Endothelial cell of umbilical vein (primary cell): ENCODE results near the gene PLOD1.
"Not testable (repeated sequence)": the region's sequence is repeated elsewhere in the genome, so short reads cannot be mapped to it uniquely, and the experiment has no call there.

ENCODE experiments used
- EZH2 ChIP-seq: IDR thresholded peaks from 2 replicates; pipeline ENCODE4 v1.6.1; 2012; ENCODE audit warnings: borderline replicate concordance, low read depth, mild to moderate bottlenecking, moderate library complexity, low read length, inconsistent platforms; ENCODE audit not compliant: severe bottlenecking
- FOS ChIP-seq: IDR thresholded peaks from 2 replicates; pipeline ENCODE4 v1.6.1; 2011; ENCODE audit warnings: mild to moderate bottlenecking, low read length, moderate library complexity, borderline replicate concordance; ENCODE audit not compliant: insufficient read depth
- GATA2 ChIP-seq: IDR thresholded peaks from 2 replicates; pipeline ENCODE4 v1.7.0; 2011; ENCODE audit warnings: low read depth, mild to moderate bottlenecking, moderate library complexity, mixed read lengths, low read length; ENCODE audit not compliant: insufficient read length, insufficient read depth
- JUN ChIP-seq: IDR thresholded peaks from 2 replicates; pipeline ENCODE4 v1.6.1; 2011; ENCODE audit warnings: borderline replicate concordance, low read depth; ENCODE audit not compliant: insufficient read length, insufficient read depth
- MAX ChIP-seq: IDR thresholded peaks from 2 replicates; pipeline ENCODE4 v1.6.1; 2011; ENCODE audit not compliant: insufficient read depth, insufficient read length
- MYC ChIP-seq: IDR thresholded peaks from one replicate; pipeline ENCODE4 v1.6.1; 2011; ENCODE audit warnings: mild to moderate bottlenecking, low read depth, low read length
- POLR2A ChIP-seq: IDR thresholded peaks from 2 replicates; pipeline ENCODE4 v1.6.1; 2012; ENCODE audit warnings: low read depth, mild to moderate bottlenecking, control low read depth, low read length
- POLR2AphosphoS5 ChIP-seq: IDR thresholded peaks from 2 replicates; pipeline ENCODE4 v1.6.1; 2012; ENCODE audit warnings: low read depth, mild to moderate bottlenecking, control low read depth, low read length, moderate library complexity; ENCODE audit not compliant: insufficient read depth
- TF ChIP-seq, protein P1 (sequence below), 2 donors: IDR thresholded peaks; 1 replicate in 1 of 2; 2 replicates in 1 of 2; pipeline ENCODE4 v1.5.1; 2011; ENCODE audit warnings: low read length in 2 of 2, mild to moderate bottlenecking in 2 of 2, moderate library complexity in 2 of 2, control low read depth in 1 of 2, inconsistent platforms in 1 of 2, low read depth in 1 of 2; ENCODE audit not compliant: insufficient read depth in 1 of 2; ENCODE audit errors: extremely low read depth in 1 of 2

DNA sequence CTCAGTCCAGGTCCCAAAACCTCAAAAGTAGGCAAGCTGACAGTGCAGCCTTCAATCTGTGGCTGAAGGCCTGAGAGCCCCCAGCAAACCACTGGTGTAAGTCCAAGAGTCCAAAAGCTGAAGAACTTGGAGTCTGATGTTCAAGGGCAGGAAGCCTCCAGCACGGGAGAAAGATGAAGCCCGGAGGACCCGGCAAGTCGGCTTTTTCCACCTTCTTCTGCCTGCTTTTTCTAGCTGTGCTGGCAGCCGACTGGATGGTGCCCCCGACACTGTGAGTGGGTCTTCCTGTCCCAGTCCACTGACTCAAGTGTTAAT, 23.6 kb upstream of the PLOD1 start:
- not testable (repeated sequence) for TF ChIP-seq POLR2AphosphoS5, FOS, MAX, EZH2, POLR2A, JUN, MYC, GATA2
- TF ChIP-seq, protein P1, sequence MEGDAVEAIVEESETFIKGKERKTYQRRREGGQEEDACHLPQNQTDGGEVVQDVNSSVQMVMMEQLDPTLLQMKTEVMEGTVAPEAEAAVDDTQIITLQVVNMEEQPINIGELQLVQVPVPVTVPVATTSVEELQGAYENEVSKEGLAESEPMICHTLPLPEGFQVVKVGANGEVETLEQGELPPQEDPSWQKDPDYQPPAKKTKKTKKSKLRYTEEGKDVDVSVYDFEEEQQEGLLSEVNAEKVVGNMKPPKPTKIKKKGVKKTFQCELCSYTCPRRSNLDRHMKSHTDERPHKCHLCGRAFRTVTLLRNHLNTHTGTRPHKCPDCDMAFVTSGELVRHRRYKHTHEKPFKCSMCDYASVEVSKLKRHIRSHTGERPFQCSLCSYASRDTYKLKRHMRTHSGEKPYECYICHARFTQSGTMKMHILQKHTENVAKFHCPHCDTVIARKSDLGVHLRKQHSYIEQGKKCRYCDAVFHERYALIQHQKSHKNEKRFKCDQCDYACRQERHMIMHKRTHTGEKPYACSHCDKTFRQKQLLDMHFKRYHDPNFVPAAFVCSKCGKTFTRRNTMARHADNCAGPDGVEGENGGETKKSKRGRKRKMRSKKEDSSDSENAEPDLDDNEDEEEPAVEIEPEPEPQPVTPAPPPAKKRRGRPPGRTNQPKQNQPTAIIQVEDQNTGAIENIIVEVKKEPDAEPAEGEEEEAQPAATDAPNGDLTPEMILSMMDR (IDR thresholded peaks at IDR 0.05; ENCODE audit: extremely low read depth in 1 of 2, insufficient read depth in 1 of 2, low read depth in 1 of 2, low read length in 2 of 2), result not testable (repeated sequence)
